Epithelial cell of proximal tubule (primary cell): ENCODE data around the gene RTP5. TPM values are rescaled to one million over a fixed set of nuclear protein-coding genes. Genes with fewer than 3 reads are reported as not detected.

Experiments
- DNase-seq: peaks from one replicate; pipeline ENCODE4 v3.0.0-alpha.2; 2011; ENCODE audit warnings: low read depth
- H3K4me3 ChIP-seq: 2 replicates; pipeline ENCODE4 v1.5.1; 2011; ENCODE audit warnings: low read depth, mild to moderate bottlenecking, low read length
- CTCF ChIP-seq: conservative IDR thresholded peaks from 2 replicates; pipeline ENCODE4 v1.5.1; 2012; ENCODE audit warnings: low read depth, mild to moderate bottlenecking, low read length
- total RNA-seq: library from RNA; depleted of rRNA; stranded (reverse); fragments of >200 nt; gene quantifications from 2 replicates; pipeline ENCODE4 v1.2.3, GENCODE V29; 2015

Gene RTP5
- total RNA-seq, 1 donor from 2014 or later: not detected

DNA sequence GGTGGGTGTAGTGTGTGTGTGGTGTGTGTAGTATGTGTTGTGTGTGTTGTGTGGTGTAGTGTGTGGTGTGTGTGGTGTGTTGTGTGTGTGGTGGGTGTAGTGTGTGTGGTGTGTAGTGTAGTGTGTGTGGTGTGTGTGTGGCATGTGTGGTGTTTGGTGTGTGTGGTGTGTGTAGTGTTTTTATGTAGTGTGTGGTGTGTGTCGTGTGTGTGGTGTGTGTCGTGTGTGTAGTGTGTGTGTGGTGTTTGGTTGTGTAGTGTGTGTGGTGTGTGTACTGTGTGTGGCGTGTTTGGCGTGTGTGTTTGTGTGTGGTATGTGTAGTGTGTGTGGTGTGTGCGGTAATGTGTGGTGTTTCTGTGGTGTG, 4.7 kb upstream of the RTP5 start:
- DNase-seq: no peak
- TF ChIP-seq CTCF: no peak
- no peak overlapping the region for H3K4me3 ChIP-seq

DNA sequence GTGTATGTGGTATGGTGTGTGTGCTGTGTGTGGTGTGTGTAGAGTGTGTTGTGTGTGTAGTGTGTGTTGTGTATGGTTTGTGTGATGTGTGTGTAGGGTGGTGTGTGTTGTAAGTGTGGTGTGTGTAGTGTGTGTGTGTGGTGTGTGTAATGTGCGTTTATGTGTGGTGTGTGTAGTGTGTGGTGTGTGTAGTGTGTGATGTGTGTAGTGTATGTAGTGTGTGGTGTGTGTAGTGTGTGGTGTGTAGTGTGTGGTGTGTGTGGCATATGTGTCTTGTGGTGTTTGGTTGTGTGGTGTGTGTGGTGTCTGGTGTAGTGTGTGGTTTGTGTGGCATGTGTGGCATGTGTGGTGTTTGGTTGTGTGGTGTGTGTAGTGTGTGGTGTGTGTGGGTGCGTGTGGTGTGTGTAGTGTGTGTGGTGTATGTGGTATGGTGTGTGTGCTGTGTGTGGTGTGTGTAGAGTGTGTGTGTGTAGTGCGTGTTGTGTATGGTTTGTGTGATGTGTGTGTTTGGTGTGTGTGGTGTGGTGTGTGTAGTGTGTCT, 4.0 kb upstream of the RTP5 start:
- TF ChIP-seq CTCF: no peak
- DNase-seq: no peak
- H3K4me3 ChIP-seq: no peak overlapping the region

GRCh38 chr2:241865957-241866789, 3.4 kb upstream of the RTP5 start:
- TF ChIP-seq CTCF: no peak
- DNase-seq: no peak
- no peak overlapping the region for H3K4me3 ChIP-seq

- TF ChIP-seq CTCF: no peak
- H3K4me3 ChIP-seq: no peak overlapping the region
- DNase-seq: no peak
Measured at GRCh38 chr2:241866790-241867645, 2.5 kb upstream of the RTP5 start.

- DNase-seq: no peak
- H3K4me3 ChIP-seq: no peak overlapping the region
- TF ChIP-seq CTCF: no peak
Measured at GRCh38 chr2:241867776-241868420, 1.6 kb upstream of the RTP5 start.

- no peak for DNase-seq
- no peak overlapping the region for H3K4me3 ChIP-seq
Measured at GRCh38 chr2:241868661-241869081, 858 bp upstream of the RTP5 start.

More at GRCh38 chr2:241868661-241869081, 858 bp upstream of the RTP5 start:
- TF ChIP-seq CTCF: no peak
